Stimulated activated effector memory CD8-positive, alpha-beta T cell treated with anti-CD3 and anti-CD28 coated beads, Interleukin-12 subunit alpha, Interleukin-12 subunit beta, amount 100 ng/mL, for 72 hours (primary cell): ENCODE results near the gene ATG9A.
A peak's percentile ranks its signal among the peaks of the same experiment; 100 is the strongest.
"Not testable (repeated sequence)": the region's sequence is repeated elsewhere in the genome, so short reads cannot be mapped to it uniquely, and the experiment has no call there.

Experiments
- ATAC-seq: fragments of 150-1000 bp; cut with Tn5 transposase; 2 replicates; pipeline ENCODE4 v1.10.0; 2021
- DNase-seq, 2 donors: peaks; one replicate each; pipeline ENCODE4 v3.0.0; 2021 to 2022; ENCODE audit warnings: low spot score in 2 of 2
- H3K27ac Mint-ChIP-seq: one replicate; pipeline ENCODE4 v1.8.0; 2022; ENCODE audit warnings: mild to moderate bottlenecking, mixed read lengths
- H3K36me3 Mint-ChIP-seq: one replicate; pipeline ENCODE4 v1.8.0; 2022; ENCODE audit warnings: mild to moderate bottlenecking, mixed read lengths
- H3K4me1 Mint-ChIP-seq: one replicate; pipeline ENCODE4 v1.8.0; 2022; ENCODE audit warnings: mixed read lengths
- H3K4me3 Mint-ChIP-seq: one replicate; pipeline ENCODE4 v1.8.0; 2022; ENCODE audit warnings: mild to moderate bottlenecking, mixed read lengths
- H3K9me3 Mint-ChIP-seq: one replicate; pipeline ENCODE4 v1.8.0; 2022; ENCODE audit warnings: mixed read lengths

Gene ATG9A

DNA sequence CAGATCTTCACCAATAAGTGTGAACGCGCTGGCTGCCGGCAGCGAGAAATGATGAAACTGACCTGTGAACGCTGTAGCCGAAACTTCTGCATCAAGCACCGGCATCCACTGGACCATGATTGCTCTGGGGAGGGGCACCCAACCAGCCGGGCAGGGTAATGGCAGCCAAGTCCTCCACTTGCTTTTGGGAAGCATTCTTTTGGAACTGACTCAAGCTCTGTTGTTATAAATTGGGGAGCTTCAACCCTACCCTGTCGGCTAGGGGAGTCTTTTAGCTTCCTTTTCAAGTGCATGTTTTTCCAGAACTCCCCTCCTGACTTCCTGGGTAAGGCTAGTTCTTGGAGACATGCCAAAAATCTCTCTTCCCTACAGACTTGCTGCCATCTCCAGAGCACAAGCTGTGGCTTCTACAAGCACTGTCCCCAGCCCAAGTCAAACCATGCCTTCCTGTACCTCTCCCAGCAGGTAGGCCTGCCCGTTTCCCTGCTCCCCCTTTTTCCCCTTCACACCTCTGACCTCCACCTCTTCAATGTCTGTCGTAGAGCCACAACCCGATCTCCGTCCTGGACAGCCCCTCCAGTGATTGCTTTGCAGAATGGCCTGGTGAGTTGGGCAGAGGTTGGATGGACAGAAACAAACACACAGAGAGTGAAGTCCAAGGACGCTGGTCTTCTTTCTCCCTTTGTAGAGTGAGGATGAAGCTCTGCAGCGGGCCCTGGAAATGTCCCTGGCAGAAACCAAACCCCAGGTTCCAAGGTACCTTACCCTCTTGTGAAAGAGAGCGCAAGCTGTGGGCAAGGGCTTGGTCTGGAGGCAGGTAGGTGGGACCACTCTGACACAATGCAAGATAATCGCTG lies 21.3 kb downstream of the ATG9A start:
- Mint-ChIP-seq H3K4me3 (peak overlapping the region; percentile 78), H3K36me3 (peaks cover 56% of the 10 kb centered on the region), H3K4me1 (peaks cover 34% of the 10 kb centered on the region), H3K9me3 (peaks cover 2% of the 10 kb centered on the region), H3K27ac (peak overlapping the region; percentile 72)
- no peak for ATAC-seq
- no peak for DNase-seq

DNA sequence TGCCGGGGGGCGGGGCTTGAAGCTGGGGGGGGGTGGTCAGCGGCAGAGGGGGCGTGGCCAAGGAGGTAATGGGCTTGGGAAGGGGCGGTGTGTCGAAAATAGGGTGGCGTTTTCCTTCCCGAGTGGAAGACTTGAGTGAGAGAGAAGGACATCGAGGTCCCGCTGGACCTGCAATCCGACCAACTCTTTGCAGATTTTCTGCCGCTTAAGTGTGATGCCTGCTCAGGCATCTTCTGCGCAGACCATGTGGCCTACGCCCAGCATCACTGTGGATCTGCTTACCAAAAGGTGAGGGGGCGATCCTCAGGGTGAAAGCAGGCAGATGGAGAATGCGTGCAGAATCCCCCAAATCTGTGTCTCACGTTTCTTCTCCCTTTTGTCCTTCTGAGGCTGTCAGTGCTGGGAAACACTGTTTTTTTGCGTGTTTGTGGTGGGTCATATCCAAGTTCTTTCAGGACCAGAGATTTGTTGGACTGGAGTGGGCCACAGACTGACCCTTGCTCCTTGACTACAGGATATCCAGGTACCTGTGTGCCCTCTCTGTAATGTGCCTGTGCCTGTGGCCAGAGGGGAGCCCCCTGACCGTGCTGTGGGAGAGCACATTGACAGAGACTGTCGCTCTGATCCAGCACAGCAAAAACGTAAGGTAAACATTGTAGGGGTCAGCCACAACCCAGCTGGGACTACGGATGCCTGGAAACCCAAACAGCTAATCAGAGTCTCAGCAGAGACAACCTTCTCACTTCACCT lies 22.1 kb downstream of the ATG9A start:
- ATAC-seq = peak; percentile 0

DNA sequence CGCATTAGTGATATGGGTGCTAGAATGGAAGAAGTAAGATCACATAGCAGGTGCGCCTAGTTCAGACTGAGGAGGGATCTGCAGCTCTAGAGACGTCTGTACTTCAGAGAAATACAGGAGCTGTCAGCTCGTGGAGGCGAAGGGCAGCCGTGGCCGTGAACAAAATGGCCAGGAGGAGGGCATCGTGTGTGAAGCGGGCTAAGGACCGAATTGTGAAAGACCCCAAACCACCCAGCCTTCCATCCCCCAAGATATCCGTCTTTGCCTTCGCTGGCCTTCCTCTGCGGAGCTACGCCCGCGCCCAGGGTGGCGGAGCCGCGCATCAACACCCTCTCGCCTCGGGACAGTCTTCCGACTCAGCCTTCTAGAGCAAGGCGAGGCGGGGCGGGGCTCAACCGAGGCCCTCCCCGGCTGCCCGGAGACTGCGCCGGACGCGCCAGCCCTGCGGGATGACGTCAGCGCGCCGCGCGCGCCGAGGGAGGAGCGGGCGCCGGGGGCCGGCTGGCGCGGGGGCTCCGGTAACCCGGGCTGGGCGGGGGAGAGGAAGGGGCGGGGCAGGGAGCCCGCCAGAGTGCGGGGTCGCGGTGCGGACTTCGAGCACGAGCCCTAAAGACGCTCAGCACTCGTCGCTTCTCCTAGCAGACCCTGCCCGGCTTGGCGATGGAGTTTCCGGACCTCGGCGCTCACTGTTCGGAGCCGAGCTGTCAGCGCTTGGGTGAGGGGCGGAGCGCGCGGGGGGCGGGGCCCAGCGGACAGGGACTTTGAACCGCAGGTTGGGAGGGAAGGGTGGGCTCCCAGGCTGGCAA lies 22.9 kb downstream of the ATG9A start, which contains the start of gene ZFAND2B:
TSS of gene ZFAND2B (plus strand) at position 455 of the 806 bp plus-strand sequence. CDS start at position 661, 206 bp downstream.
- ATAC-seq = peak; percentile 97

More for the DNA sequence above, 22.1 kb downstream of the ATG9A start:
- Mint-ChIP-seq H3K4me1 (peaks cover 34% of the 10 kb centered on the region), H3K27ac (no peak overlapping the region), H3K4me3 (peak overlapping the region; percentile 78), H3K9me3 (peaks cover 2% of the 10 kb centered on the region), H3K36me3 (peaks cover 48% of the 10 kb centered on the region)
- no peak for DNase-seq

DNA sequence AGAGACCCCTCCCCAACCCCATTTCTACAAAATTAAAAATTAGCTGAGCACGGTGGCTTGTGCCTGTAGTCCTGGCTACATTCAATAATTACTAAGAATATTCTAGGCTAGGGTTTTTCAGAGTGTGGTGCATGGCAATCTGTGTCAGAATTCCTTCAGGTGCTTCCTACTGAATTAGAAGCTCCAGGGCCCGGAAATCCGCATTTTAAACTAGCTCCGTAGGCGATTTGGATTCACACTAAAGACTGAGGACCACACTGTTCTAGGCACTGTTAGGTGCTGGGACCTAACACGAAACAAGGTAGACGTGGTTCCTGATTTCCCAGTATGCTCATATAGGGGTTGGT lies 23.5 kb downstream of the ATG9A start:
- DNase-seq = no peak
- no peak for ATAC-seq
- Mint-ChIP-seq H3K27ac (peak overlapping the region; percentile 91), H3K4me1 (peaks cover 29% of the 10 kb centered on the region), H3K9me3 (peaks cover 2% of the 10 kb centered on the region), H3K4me3 (peak overlapping the region; percentile 78), H3K36me3 (peaks cover 35% of the 10 kb centered on the region)

More for the DNA sequence above, 22.9 kb downstream of the ATG9A start, which contains the start of gene ZFAND2B:
- peaks cover 2% of the 10 kb centered on the region for H3K9me3 Mint-ChIP-seq
- H3K27ac Mint-ChIP-seq = peak within 1 kb of the TSS; percentile 91
- H3K4me1 Mint-ChIP-seq = peaks cover 34% of the 10 kb centered on the region
- peaks cover 40% of the 10 kb centered on the region for H3K36me3 Mint-ChIP-seq
- DNase-seq = peak; percentile 96 to 97
- peak within 1 kb of the TSS; percentile 78 for H3K4me3 Mint-ChIP-seq

DNA sequence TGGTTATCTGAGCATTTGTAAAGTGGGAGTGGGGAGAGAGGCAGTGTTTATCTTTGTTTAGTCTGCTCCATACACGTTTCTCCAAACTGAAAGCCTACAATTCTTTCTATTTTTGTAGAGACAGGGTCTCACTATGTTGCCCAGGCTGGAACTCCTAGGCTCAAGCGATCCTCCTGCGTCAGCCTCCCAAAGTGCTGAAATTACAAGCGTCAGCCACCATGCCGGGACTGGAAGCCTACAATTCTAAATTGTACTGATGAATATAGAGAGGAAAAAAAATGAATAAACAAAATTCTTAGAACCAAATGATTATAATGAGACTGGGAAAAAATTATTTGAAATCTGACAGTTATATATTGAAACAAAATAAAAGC lies 24.3 kb downstream of the ATG9A start:
- peaks cover 27% of the 10 kb centered on the region for H3K36me3 Mint-ChIP-seq

DNA sequence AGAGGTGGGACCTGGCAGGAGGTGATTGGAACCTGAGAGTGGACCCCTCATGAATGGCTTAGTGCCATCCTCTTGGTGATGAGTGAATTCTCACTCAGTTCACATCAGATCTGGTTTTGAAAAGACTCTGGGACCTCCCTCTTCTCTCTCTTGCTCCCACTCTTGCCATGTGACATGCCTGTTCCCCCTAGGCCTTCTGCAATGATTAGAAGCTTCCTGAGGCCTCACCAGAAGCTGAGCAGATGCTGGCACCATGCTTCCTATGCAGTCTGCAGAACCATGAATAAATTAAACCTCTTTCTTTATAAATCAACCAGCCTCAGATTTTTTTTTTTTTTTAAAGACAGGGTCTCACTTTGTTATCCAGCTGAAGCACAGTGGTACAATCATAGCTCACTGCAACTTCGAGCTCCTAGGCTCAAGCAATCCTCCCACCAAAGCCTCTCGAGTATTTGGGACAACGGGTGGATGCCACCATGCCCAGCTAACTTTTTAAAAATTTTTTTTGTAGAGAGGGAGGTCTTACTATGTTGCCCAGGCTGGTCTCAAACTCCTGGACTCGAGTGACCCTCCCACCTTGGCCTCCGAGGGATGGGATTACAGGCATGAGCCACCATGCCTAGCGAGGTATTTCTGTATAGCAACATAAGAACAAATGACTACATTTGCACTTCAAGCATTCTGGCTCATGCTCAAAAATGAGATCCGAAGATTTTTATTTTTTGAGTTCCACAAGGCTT lies 24.8 kb downstream of the ATG9A start:
- Mint-ChIP-seq H3K9me3 (peaks cover 2% of the 10 kb centered on the region), H3K4me3 (peak overlapping the region; percentile 78), H3K27ac (no peak overlapping the region), H3K4me1 (peaks cover 32% of the 10 kb centered on the region), H3K36me3 (peaks cover 22% of the 10 kb centered on the region)
- ATAC-seq (no peak), DNase-seq (no peak)

More for the DNA sequence above, 24.3 kb downstream of the ATG9A start:
- Mint-ChIP-seq H3K27ac (no peak overlapping the region), H3K4me3 (peak overlapping the region; percentile 78), H3K4me1 (peaks cover 34% of the 10 kb centered on the region), H3K9me3 (peaks cover 2% of the 10 kb centered on the region)
- ATAC-seq (no peak), DNase-seq (no peak)

DNA sequence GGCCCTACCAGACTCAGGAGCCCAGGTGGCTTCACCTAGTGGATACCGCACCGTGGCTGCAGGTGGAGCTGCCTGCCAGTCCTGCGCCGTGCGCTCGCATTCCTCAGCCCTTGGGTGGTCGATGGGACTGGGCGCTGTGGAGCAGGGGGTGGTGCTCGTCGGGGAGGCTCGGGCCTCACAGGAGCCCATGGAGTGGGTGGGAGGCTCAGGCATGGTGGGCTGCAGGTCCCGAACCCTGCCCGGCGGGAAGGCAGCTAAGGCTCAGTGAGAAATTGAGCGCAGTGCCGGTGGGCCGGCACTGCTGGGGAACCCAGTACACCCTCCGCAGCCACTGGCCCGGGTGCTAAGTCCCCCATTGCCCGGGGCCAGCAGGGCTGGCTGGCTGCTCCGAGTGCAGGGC lies 28.1 kb downstream of the ATG9A start:
- H3K4me3 Mint-ChIP-seq, H3K9me3 Mint-ChIP-seq, DNase-seq, H3K36me3 Mint-ChIP-seq, H3K27ac Mint-ChIP-seq, ATAC-seq: not testable (repeated sequence)
- peaks cover 19% of the 10 kb centered on the region for H3K4me1 Mint-ChIP-seq

DNA sequence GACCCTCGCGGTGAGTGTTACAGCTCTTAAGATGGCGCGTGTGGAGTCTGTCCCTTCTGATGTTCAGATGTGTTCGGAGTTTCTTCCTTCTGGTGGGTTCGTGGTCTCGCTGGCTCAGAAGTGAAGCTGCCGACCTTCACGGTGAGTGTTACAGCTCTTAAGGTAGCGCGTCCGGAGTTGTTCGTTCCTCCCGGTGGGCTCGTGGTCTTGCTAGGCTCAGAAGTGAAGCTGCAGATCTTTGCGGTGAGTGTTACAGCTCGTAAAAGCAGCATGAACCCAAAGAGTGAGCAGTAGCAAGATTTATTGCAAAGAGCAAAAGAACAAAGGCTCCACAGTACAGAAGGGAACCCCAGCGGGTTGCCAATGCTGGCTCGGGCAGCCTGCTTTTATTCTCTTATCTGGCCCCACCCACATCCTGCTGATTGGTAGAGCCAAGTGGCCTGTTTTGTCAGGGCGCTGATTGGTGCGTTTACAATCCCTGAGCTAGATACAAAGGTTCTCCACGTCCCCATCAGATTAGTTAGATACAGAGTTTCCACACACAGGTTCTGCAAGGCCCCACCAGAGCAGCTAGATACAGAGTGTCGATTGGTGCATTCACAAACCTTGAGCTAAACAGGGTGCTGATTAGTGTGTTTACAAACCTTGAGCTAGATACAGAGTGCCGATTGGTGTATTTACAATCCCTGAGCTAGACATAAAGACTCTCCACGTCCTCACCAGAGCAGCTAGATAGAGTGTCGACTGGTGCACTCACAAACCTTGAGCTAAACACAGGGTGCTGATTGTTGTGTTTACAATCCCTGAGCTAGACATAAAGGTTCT lies 28.7 kb downstream of the ATG9A start:
- H3K36me3 Mint-ChIP-seq, H3K9me3 Mint-ChIP-seq, ATAC-seq: not testable (repeated sequence)
- Mint-ChIP-seq H3K27ac (peak overlapping the region; percentile 93), H3K4me3 (peak overlapping the region; percentile 71), H3K4me1 (peaks cover 19% of the 10 kb centered on the region)
- DNase-seq = peak in 1 of 2 donors; percentile 71

DNA sequence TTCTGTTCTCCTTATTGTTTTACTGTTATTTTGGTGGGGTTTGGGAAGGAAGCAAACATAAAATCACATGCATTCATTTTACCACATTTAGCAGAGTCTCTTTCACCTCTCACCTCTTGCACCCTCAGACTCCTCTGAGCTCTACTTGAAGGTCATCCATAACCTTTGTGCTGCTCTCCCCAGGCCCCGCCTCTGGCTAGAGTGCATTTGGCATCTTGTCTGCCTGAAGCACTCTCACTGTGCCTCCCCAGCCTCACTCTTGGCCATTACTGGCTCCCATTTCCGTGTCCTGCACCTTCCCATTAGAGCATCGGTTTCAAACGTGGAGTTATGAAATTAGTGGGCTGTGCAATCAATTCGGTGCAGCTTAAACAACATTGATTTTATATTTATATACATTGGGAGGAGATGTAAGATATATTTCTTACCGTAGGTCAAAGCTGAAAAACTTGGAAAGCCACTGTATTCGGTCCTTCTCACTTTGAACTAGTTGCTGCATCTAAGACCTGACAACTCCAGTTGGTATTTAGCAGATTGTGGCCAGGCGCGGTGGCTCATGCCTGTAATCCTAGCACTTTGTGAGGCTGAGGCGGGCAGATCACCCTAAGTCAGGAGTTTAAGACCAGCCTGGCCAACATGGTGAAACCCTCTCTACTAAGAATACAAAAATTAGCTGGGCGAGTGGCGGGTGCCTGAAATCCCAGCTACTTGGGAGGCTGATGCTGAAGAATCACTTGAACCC lies 29.8 kb downstream of the ATG9A start:
- ATAC-seq (no peak), DNase-seq (no peak)
- Mint-ChIP-seq H3K9me3 (peaks cover 2% of the 10 kb centered on the region), H3K36me3 (no peaks in the 10 kb centered on the region), H3K4me1 (peaks cover 19% of the 10 kb centered on the region), H3K4me3 (peak overlapping the region; percentile 71), H3K27ac (peak overlapping the region; percentile 3)

DNA sequence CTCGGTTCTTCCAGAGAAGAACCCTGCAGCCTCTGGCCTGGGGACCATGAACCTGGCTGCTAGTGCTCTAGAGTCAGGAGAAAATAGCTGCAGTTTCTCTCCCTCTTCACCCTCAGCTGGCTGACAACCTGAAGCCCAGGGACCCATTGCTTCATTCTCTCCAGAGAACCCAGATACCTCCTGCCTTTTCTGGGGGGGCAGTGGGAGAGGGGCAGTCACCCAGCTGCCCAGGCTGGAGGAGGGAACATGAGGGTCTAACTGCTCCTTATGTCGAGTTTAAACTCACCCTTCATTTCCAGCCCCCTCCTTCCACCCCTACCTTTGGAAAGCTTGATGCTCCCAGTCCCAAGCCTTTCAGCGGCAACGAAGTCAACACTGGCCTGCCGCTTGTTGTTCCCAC lies 30.5 kb downstream of the ATG9A start:
- no peak for ATAC-seq
- no peak for DNase-seq
- Mint-ChIP-seq H3K4me1 (peaks cover 19% of the 10 kb centered on the region), H3K9me3 (no peaks in the 10 kb centered on the region), H3K36me3 (no peaks in the 10 kb centered on the region), H3K27ac (peak overlapping the region; percentile 3), H3K4me3 (peak overlapping the region; percentile 71)

DNA sequence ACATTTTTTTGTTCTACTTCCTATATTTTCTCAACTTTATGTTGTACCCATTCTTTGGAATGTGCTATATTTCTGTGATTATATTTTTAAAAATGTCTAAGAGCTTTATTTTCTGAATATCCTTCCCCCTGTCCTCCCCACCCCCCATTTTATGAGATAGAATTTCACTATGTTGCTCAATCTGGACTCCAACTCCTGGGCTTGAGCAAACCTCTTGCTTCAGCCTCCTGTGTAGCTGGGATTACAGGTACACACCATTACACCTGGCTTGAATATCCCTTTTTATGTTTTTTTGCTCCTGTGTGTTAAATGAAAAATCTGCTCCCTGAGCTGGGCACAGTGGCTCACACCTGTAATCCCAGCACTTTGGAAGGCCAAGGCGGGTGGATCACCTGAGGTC lies 32.0 kb downstream of the ATG9A start:
- no peak overlapping the region for H3K4me3 Mint-ChIP-seq
- ATAC-seq (no peak), DNase-seq (no peak)
- no peak overlapping the region for H3K27ac Mint-ChIP-seq
- no peaks in the 10 kb centered on the region for H3K9me3 Mint-ChIP-seq
- H3K4me1 Mint-ChIP-seq = peaks cover 19% of the 10 kb centered on the region
- no peaks in the 10 kb centered on the region for H3K36me3 Mint-ChIP-seq

DNA sequence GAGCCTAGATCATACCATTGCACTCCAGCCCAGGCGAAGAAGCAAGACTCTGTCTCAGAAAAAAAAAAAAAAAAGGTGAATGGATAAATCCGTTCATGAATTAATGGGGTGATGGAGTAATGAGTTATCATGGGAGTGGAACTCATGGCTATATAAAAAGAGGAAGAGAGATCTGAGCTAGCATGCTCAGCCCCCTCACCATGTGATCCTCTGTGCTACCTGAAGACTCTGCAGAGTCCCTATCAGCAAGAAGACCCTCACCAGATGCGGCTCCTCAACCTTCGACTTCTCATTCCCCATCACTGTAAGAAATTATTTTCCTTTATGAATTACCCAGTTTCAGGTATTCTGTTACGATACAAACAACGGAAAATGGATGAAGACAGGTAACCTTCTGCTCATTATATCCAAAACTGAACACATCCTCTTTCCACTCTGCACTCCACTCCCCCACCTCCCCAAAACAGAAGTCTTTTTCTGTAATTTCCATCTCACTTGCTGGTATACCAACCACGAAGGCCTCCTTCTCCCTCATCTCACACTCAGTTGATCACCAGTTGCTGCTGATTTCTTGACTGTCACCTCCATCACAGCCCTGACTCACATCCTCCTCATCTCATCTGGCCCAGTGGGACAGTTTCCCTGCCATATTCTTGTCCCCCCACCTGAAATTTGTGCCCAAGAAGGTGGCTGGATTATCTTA lies 42.5 kb downstream of the ATG9A start:
- ATAC-seq = peak; percentile 94
- DNase-seq = no peak
- H3K27ac Mint-ChIP-seq = peak overlapping the region; percentile 58
- peaks cover 44% of the 10 kb centered on the region for H3K36me3 Mint-ChIP-seq
- H3K9me3 Mint-ChIP-seq = no peaks in the 10 kb centered on the region
- H3K4me1 Mint-ChIP-seq = peaks cover 22% of the 10 kb centered on the region
- peak overlapping the region; percentile 2 for H3K4me3 Mint-ChIP-seq

DNA sequence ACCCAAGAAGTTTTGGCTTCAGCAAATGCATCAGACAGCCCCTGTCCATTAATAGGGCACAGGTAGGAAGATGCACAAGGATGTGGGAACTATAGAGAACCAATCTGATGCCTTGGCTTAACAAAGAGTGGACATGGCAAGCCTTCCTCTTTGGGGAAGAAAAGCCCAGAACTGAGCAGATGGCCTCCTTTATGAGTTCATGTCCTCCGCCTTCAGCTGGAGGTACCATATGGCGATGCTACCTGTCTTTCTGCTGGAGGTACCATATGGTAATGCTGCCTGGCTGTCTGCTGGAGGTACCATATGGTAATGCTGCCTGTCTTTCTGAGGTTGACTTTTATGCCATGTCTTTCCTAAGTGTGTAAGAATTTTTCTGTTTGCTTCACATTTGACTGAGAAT lies 45.3 kb downstream of the ATG9A start:
- Mint-ChIP-seq H3K36me3 (peaks cover 69% of the 10 kb centered on the region), H3K27ac (no peak overlapping the region), H3K4me1 (peaks cover 43% of the 10 kb centered on the region), H3K4me3 (no peak overlapping the region), H3K9me3 (no peaks in the 10 kb centered on the region)
- DNase-seq (no peak), ATAC-seq (no peak)
